Measurements from ENCODE around the gene BIRC7. TPM values are rescaled to one million over a fixed set of nuclear protein-coding genes. Genes with fewer than 3 reads are reported as not detected.

Gene BIRC7
- total RNA-seq, 4 donors from 2014 or later: not detected

- Histone ChIP-seq H3K4me3 (no peak overlapping the region), H3K27me3 (no peaks in the 10 kb centered on the region), H3K9me3 (no peaks in the 10 kb centered on the region), H3K36me3 (peaks cover 10 to 17% (median 13%) of the 10 kb centered on the region in 4 donors), H3K4me1 (no peaks in the 10 kb centered on the region), H3K27ac (replicated peaks in 1 of 4) (no peak overlapping the region)
- TF ChIP-seq CTCF (IDR thresholded peaks at IDR 0.05): no peak
- TF ChIP-seq POLR2AphosphoS5 (IDR thresholded peaks at IDR 0.05): no peak
- no peak for TF ChIP-seq POLR2A (IDR thresholded peaks at IDR 0.05; ENCODE audit: low read depth)
- TF ChIP-seq EP300 (IDR thresholded peaks at IDR 0.05): no peak
- no peak for DNase-seq (ENCODE audit: extremely low spot score)
- intact Hi-C loops (cut with DNase I): no loop called here
- WGBS: 98% methylated on average over 9 of the region's 20 CpGs
Measured at GRCh38 chr20:63190828-63191227, 44.9 kb upstream of the BIRC7 start.

- WGBS: 77% methylated on average over 13 of the region's 14 CpGs
Measured at GRCh38 chr20:63191400-63191799, 44.3 kb upstream of the BIRC7 start.

DNA sequence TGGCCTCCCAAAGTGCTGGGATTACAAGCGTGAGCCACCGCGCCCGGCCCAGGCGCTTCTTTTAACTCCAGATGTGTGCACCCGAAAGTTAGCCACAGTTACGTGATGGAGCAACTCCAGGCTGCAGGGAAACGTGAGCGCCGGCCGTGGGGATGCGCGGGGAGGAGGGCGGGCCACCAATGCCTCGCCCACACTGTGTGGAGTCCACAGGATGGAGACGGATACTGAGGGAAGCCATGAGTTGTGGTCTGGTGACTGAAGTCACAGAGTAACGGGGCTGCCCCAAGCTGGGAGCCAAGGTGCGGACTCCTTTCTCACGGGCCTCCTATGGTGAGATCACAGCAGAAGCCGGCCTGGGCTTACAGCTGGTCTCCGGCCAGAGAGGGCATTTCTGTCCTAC, 43.0 kb upstream of the BIRC7 start:
- H3K36me3 ChIP-seq: peaks cover 15 to 31% (median 26%) of the 10 kb centered on the region in 4 donors
- 92% methylated on average over 21 of the region's 21 CpGs for WGBS
- TF ChIP-seq POLR2A (IDR thresholded peaks at IDR 0.05; ENCODE audit: low read depth) (no peak), POLR2AphosphoS5 (IDR thresholded peaks at IDR 0.05) (no peak), EP300 (IDR thresholded peaks at IDR 0.05) (no peak), CTCF (IDR thresholded peaks at IDR 0.05) (no peak)
- intact Hi-C loops (cut with DNase I): no loop called here
- H3K4me1 ChIP-seq: peaks cover under 1 to 14% (median 11%) of the 10 kb centered on the region in 4 donors
- H3K4me3 ChIP-seq: no peak overlapping the region
- H3K9me3 ChIP-seq: no peaks in the 10 kb centered on the region
- H3K27ac ChIP-seq (replicated peaks in 1 of 4): no peak overlapping the region
- DNase-seq (ENCODE audit: extremely low spot score): no peak
- H3K27me3 ChIP-seq: no peaks in the 10 kb centered on the region

More at GRCh38 chr20:63191400-63191799, 44.3 kb upstream of the BIRC7 start:
- peaks cover 0 to 1% (median 0%) of the 10 kb centered on the region in 4 donors for H3K4me1 ChIP-seq
- no peaks in the 10 kb centered on the region for H3K27me3 ChIP-seq
- DNase-seq (ENCODE audit: extremely low spot score): no peak
- no peaks in the 10 kb centered on the region for H3K9me3 ChIP-seq
- TF ChIP-seq POLR2AphosphoS5 (IDR thresholded peaks at IDR 0.05) (no peak), CTCF (IDR thresholded peaks at IDR 0.05) (no peak), POLR2A (IDR thresholded peaks at IDR 0.05; ENCODE audit: low read depth) (no peak), EP300 (IDR thresholded peaks at IDR 0.05) (no peak)
- H3K27ac ChIP-seq (replicated peaks in 1 of 4): no peak overlapping the region
- H3K36me3 ChIP-seq: peaks cover 12 to 22% (median 16%) of the 10 kb centered on the region in 4 donors
- intact Hi-C loops (cut with DNase I): no loop called here
- no peak overlapping the region for H3K4me3 ChIP-seq

- peaks cover 14 to 26% (median 25%) of the 10 kb centered on the region in 4 donors for H3K4me1 ChIP-seq
- H3K4me3 ChIP-seq: no peak overlapping the region
- intact Hi-C loops (cut with DNase I): no loop called here
- DNase-seq (ENCODE audit: extremely low spot score): no peak
- no peak overlapping the region for H3K27ac ChIP-seq (replicated peaks in 1 of 4)
- H3K9me3 ChIP-seq: no peaks in the 10 kb centered on the region
- no peaks in the 10 kb centered on the region for H3K27me3 ChIP-seq
- TF ChIP-seq POLR2A (IDR thresholded peaks at IDR 0.05; ENCODE audit: low read depth) (no peak), EP300 (IDR thresholded peaks at IDR 0.05) (no peak), POLR2AphosphoS5 (IDR thresholded peaks at IDR 0.05) (no peak), CTCF (IDR thresholded peaks at IDR 0.05) (no peak)
- H3K36me3 ChIP-seq: peaks cover 15 to 38% (median 28%) of the 10 kb centered on the region in 4 donors
- WGBS: 83% methylated on average over 14 of the region's 14 CpGs
Measured at GRCh38 chr20:63194007-63194796, 41.5 kb upstream of the BIRC7 start.
